ENCODE measurements around the gene SLC23A1.

SLC23A1 gene

DNA sequence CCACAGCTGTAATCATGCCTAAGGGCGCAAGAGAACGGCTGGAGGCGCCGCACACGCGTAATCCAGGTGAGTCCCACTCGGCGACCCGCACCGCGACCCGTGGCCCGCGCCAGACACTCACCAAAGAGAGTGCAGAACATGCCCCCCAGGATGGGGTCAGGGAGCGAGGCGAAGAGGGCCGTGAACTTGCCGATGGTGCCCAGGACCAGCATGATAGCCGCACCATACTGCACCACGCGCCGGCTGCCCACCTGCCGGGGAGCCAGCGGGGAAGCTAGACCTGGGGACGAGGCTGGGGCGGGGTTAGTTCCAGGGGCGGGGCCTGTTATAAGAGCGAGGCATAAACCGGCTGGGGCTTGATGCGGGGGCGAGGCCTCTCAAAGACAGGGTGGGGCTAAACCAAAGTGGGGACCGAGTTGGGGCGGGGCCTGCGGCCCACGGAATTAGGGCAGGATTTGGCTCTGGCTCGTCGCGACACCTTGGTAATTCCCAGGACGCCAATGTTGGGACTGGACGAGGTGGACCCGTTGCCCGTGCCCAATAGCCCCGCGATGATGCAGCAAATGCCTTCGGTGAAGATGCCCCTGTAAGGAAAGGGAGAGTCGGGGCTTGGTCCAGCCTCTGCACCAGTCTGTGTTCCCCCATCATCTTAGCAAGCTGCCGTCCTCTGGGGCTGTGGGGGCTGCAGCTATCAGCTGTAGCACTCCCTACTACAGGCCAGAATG, 4.8 kb downstream of the SLC23A1 start:
- H3K4me3 ChIP-seq (replicated peaks; ENCODE audit: low read depth, low read length) = no peak overlapping the region
- DNase-seq (ENCODE audit: extremely low read depth, low read depth) = no peak
- TF ChIP-seq, protein P1, sequence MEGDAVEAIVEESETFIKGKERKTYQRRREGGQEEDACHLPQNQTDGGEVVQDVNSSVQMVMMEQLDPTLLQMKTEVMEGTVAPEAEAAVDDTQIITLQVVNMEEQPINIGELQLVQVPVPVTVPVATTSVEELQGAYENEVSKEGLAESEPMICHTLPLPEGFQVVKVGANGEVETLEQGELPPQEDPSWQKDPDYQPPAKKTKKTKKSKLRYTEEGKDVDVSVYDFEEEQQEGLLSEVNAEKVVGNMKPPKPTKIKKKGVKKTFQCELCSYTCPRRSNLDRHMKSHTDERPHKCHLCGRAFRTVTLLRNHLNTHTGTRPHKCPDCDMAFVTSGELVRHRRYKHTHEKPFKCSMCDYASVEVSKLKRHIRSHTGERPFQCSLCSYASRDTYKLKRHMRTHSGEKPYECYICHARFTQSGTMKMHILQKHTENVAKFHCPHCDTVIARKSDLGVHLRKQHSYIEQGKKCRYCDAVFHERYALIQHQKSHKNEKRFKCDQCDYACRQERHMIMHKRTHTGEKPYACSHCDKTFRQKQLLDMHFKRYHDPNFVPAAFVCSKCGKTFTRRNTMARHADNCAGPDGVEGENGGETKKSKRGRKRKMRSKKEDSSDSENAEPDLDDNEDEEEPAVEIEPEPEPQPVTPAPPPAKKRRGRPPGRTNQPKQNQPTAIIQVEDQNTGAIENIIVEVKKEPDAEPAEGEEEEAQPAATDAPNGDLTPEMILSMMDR (IDR thresholded peaks at IDR 0.05; ENCODE audit: low read depth, low read length, missing control alignments) = no peak

DNA sequence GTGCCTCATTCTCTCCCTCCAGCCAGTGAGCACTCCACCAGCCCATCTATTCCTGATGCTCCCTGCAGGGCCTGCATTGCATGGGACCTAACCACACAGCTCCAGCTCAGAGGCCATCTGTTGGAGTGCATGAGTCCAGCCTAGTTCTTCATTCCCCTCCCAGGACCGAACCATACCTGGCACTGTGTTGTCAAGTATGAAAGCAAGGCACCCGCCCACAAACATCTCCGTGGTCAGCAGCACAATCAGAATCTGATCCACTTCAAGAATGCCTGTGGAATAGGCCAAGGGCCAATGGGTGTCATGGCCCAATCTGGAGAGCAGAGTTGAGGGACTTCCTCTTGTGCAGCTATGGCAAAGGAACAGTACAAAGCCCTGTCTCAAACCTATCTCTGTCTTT, 5.9 kb downstream of the SLC23A1 start:
- H3K4me3 ChIP-seq (replicated peaks; ENCODE audit: low read depth, low read length) = no peak overlapping the region
- TF ChIP-seq, protein P1 (IDR thresholded peaks at IDR 0.05; ENCODE audit: low read depth, low read length, missing control alignments) = no peak
- no peak for DNase-seq (ENCODE audit: extremely low read depth, low read depth)

DNA sequence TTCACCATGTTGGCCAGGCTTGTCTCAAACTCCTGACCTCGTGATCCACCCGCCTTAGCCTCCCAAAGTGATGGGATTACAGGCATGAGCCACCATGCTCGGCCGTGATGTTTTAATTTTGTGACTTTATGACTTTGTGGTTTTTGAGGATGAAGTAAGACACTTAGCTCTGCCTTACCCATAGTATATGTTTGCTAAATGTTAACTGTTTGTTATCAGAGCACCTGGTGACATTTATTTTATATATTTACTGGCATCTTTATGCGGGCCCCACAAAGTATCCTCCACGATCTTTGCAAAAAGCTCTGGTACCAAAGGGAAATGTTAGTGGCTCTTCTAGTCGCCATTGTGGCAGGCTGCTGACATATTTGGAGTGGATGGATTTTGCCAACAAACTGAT, 6.7 kb downstream of the SLC23A1 start:
- TF ChIP-seq, protein P1 (IDR thresholded peaks at IDR 0.05; ENCODE audit: low read depth, low read length, missing control alignments) = no peak
- H3K4me3 ChIP-seq (replicated peaks; ENCODE audit: low read depth, low read length) = no peak overlapping the region
- DNase-seq (ENCODE audit: extremely low read depth, low read depth) = no peak

DNA sequence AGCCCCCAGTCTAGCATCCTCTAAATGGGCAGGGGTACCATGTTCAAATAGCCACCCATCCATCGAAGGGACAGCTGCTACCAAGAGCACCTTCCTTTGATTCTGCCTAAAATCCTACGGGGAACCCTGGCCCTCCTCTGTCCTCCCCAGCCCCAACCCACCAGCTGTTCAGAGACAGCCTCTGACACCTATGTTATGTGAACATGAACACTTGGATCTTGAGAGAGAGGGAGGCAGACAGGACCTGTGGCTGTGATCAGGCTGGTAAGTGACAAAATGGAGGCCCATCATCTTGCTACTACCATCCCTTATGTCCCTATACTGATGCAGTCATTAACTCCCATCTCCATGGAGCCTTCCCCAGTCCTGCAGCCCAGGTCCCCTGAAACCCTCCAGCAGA, 8.2 kb downstream of the SLC23A1 start:
- TF ChIP-seq, protein P1 (IDR thresholded peaks at IDR 0.05; ENCODE audit: low read depth, low read length, missing control alignments) = no peak
- DNase-seq (ENCODE audit: extremely low read depth, low read depth) = no peak
- no peak overlapping the region for H3K4me3 ChIP-seq (replicated peaks; ENCODE audit: low read depth, low read length)

DNA sequence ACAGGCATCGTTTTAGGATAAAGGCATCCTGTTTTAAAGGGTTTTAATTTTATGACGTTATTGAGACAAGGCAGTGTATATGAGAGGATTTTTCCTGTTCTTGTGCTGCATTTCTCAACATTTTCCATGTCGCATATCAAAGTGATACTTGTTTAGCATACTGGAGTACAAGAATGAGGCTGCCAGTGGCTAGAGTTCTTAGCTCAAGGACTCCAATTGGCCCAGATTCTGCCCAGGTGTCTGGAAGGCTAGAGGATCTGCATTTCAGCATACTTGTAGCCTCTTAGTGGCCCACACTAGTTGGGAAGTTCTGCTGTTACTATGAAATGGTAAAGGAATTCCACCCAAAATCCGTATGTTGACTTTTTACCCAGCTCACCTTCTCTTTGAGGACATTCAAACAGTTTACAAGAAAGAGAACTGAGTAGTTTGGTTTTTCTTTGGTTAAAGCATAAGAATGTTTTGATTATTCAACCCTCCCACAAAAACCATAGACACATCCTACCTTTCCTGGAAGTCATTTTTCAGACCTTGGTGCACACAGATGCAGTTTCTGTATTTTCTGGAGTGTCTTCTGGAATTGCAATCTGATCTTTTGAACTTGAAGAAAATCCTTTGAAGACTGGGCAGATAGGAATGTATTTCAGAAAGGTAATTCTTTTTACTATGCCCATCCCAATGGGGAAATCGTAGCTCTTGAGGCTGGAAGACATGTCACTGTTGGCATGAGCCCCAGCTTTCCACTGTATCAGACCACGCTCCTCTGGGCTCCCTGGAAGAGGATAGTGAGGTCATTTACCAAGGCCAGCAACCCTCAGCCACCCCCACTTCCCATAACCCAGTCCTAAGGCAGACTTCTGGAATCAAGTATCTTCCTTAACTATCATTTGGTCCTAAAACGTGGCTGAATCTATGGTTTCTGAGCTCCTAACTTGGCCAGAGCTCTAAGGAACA, 11.3 kb downstream of the SLC23A1 start:
- TF ChIP-seq, protein P1 (IDR thresholded peaks at IDR 0.05; ENCODE audit: low read depth, low read length, missing control alignments) = no peak
- no peak for DNase-seq (ENCODE audit: extremely low read depth, low read depth)
- no peak overlapping the region for H3K4me3 ChIP-seq (replicated peaks; ENCODE audit: low read depth, low read length)

DNA sequence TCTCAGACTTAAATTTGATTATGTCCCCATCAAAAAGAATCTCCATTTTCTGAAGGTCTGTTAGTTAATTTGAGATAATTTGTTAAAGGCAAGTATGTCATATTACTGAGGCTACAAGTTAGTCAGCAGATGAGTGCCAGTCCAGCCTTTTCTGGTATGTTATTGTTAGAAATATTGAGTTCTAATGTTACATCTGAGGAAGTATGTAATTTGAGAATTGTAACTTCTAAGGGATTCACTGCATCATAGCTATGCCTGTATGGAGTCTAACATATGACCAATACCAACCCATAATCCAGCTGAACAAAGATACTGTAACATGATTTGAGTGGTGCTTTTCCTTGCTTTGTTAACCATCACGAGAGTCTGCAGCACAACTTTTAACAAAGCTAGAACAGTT, 13.9 kb downstream of the SLC23A1 start:
- TF ChIP-seq, protein P1 (IDR thresholded peaks at IDR 0.05; ENCODE audit: low read depth, low read length, missing control alignments) = no peak
- DNase-seq (ENCODE audit: extremely low read depth, low read depth) = no peak
- no peak overlapping the region for H3K4me3 ChIP-seq (replicated peaks; ENCODE audit: low read depth, low read length)

Data from HFF-Myc (cell line).